Erythroblast (primary cell): Measurements from ENCODE around the gene XPO5.

ENCODE experiments used
- GATA1 ChIP-seq: IDR thresholded peaks from 2 replicates; pipeline ENCODE4 v1.6.1; 2011; ENCODE audit warnings: low read depth, mild to moderate bottlenecking, control low read depth, low read length, moderate library complexity
- POLR2A ChIP-seq: IDR thresholded peaks from 2 replicates; pipeline ENCODE4 v1.6.1; 2011; ENCODE audit warnings: mild to moderate bottlenecking, low read length

DNA sequence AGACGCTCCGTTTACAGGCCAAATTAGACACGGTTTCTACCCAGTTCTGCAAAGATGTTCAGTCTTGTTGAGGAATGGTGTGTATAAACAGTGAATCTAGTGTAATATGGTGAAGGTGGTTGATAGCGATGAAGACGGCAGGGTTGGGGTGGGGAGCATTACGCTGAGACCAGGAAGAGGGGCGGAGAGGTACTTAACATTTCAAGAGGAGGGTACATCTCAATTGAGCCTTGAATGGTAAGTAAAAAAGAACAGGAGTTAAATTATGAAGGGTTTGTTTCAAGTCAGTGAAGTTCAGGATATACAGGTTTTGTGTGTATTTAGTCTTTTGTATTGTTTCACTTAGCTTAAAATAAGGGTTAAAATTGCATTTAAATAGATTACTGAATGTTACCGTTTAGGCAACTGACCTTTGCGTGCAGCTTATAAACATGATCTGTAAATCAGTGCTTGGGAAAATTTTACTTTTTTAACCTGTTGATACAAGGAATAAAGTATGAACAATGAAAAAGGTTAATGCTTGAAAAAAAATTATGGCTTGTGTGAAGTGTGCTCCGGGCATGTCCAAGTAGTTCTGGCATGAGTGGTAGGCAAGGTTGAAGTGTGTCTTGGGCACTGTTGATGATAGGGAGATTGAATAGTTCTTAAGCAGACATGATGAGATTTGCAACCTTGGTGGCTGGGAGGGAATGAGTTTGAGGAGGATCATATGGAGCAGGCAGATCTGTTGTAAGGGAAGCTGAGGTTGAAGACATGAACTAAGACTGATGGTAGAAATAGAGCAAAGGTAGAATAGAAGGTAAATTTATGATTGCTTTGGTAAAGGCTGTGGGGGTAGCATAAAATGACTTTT lies 58.1 kb downstream of the XPO5 start:
- TF ChIP-seq POLR2A (no peak), GATA1 (no peak)
